ENCODE measurements around the gene WNT10A. TPM values are rescaled to one million over a fixed set of nuclear protein-coding genes. Genes with fewer than 3 reads are reported as not detected.
"Not testable (repeated sequence)": the region's sequence is repeated elsewhere in the genome, so short reads cannot be mapped to it uniquely, and the experiment has no call there.

WNT10A gene
- total RNA-seq, 6 experiments from 2014 or later, result 0.31 TPM; not detected in 5

- TF ChIP-seq, protein P1, sequence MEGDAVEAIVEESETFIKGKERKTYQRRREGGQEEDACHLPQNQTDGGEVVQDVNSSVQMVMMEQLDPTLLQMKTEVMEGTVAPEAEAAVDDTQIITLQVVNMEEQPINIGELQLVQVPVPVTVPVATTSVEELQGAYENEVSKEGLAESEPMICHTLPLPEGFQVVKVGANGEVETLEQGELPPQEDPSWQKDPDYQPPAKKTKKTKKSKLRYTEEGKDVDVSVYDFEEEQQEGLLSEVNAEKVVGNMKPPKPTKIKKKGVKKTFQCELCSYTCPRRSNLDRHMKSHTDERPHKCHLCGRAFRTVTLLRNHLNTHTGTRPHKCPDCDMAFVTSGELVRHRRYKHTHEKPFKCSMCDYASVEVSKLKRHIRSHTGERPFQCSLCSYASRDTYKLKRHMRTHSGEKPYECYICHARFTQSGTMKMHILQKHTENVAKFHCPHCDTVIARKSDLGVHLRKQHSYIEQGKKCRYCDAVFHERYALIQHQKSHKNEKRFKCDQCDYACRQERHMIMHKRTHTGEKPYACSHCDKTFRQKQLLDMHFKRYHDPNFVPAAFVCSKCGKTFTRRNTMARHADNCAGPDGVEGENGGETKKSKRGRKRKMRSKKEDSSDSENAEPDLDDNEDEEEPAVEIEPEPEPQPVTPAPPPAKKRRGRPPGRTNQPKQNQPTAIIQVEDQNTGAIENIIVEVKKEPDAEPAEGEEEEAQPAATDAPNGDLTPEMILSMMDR (IDR thresholded peaks at IDR 0.05), result no peak
- no peak for TF ChIP-seq POLR2A (IDR thresholded peaks at IDR 0.05)
- intact Hi-C loops (cut with DNase I), result no loop called here
- WGBS (ENCODE audit: insufficient coverage, low coverage, low lambda C conversion rate, missing lambda C conversion rate), result no CpG with 5 or more reads among the region's 2 CpGs
- Histone ChIP-seq H3K4me1 (no peaks in the 10 kb centered on the region), H3K4me3 (no peak overlapping the region), H3K27ac (no peak overlapping the region), H3K27me3 (no peaks in the 10 kb centered on the region), H3K9me3 (no peaks in the 10 kb centered on the region), H3K36me3 (no peaks in the 10 kb centered on the region)
- DNase-seq (no peak), ATAC-seq (no peak)
Measured at GRCh38 chr2:218924757-218925156, 44.1 kb downstream of the WNT10A start.

GRCh38 chr2:218925434-218925833 lies 44.8 kb downstream of the WNT10A start:
- intact Hi-C loops (cut with DNase I), result no loop called here
- no peaks in the 10 kb centered on the region for H3K4me1 ChIP-seq
- no peaks in the 10 kb centered on the region for H3K9me3 ChIP-seq
- WGBS (ENCODE audit: insufficient coverage, low coverage, low lambda C conversion rate, missing lambda C conversion rate), result 38% methylated on average over 2 of the region's 2 CpGs
- DNase-seq, result no peak
- no peaks in the 10 kb centered on the region for H3K36me3 ChIP-seq
- no peak overlapping the region for H3K27ac ChIP-seq
- ATAC-seq, result no peak
- no peak overlapping the region for H3K4me3 ChIP-seq
- no peaks in the 10 kb centered on the region for H3K27me3 ChIP-seq
- no peak for TF ChIP-seq POLR2A (IDR thresholded peaks at IDR 0.05)
- TF ChIP-seq, protein P1 (IDR thresholded peaks at IDR 0.05), result no peak

- no peak for TF ChIP-seq POLR2A (IDR thresholded peaks at IDR 0.05)
- TF ChIP-seq, protein P1 (IDR thresholded peaks at IDR 0.05), result no peak
- intact Hi-C loops (cut with DNase I), result no loop called here
- no peak for DNase-seq
- Histone ChIP-seq H3K4me1 (no peaks in the 10 kb centered on the region), H3K9me3 (no peaks in the 10 kb centered on the region), H3K27ac (no peak overlapping the region), H3K27me3 (no peaks in the 10 kb centered on the region), H3K4me3 (no peak overlapping the region), H3K36me3 (no peaks in the 10 kb centered on the region)
- no peak for ATAC-seq
- WGBS (ENCODE audit: insufficient coverage, low coverage, low lambda C conversion rate, missing lambda C conversion rate), result 64% methylated on average over 2 of the region's 2 CpGs
Measured at GRCh38 chr2:218927422-218927821, 46.8 kb downstream of the WNT10A start.

DNA sequence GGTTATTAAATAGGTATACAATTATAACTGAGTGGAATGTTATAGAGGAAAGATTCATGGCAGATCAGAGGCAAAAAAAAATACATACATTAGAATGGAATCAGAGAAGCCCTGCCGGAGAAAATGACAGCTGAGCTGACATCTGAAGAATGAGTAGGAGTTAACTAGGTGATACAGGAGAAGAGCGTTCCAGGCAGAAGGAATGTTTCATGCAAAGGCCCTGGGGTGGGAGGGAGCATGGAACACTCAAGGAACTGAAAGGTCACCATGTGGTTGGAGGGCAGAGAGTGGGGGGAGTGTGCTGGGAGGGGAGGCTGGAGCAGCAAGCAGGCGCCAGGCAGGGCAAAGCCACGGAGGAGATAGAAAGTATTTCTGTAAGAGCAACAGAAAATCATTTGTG lies 47.2 kb downstream of the WNT10A start:
- no peak for ATAC-seq
- TF ChIP-seq POLR2A (IDR thresholded peaks at IDR 0.05), result no peak
- TF ChIP-seq, protein P1 (IDR thresholded peaks at IDR 0.05), result no peak
- Histone ChIP-seq H3K4me3 (no peak overlapping the region), H3K9me3 (no peaks in the 10 kb centered on the region), H3K36me3 (no peaks in the 10 kb centered on the region), H3K27me3 (no peaks in the 10 kb centered on the region), H3K27ac (no peak overlapping the region), H3K4me1 (no peaks in the 10 kb centered on the region)
- DNase-seq, result no peak
- WGBS (ENCODE audit: insufficient coverage, low coverage, low lambda C conversion rate, missing lambda C conversion rate), result 66% methylated on average over 4 of the region's 4 CpGs
- intact Hi-C loops (cut with DNase I), result no loop called here

GRCh38 chr2:218930488-218930887 lies 49.8 kb downstream of the WNT10A start:
- DNase-seq; H3K27ac ChIP-seq; H3K4me1 ChIP-seq; ATAC-seq; H3K36me3 ChIP-seq; H3K9me3 ChIP-seq; H3K4me3 ChIP-seq; intact Hi-C loops (cut with DNase I); H3K27me3 ChIP-seq: not testable (repeated sequence)
- 57% methylated on average over 1 of the region's 10 CpGs for WGBS (ENCODE audit: insufficient coverage, low coverage, low lambda C conversion rate, missing lambda C conversion rate)

GRCh38 chr2:218931751-218932150 lies 51.1 kb downstream of the WNT10A start:
- H3K4me3 ChIP-seq; DNase-seq; ATAC-seq; H3K27me3 ChIP-seq; H3K27ac ChIP-seq; intact Hi-C loops (cut with DNase I); H3K36me3 ChIP-seq; H3K4me1 ChIP-seq; H3K9me3 ChIP-seq: not testable (repeated sequence)
- WGBS (ENCODE audit: insufficient coverage, low coverage, low lambda C conversion rate, missing lambda C conversion rate), result 94% methylated on average over 7 of the region's 25 CpGs
